Prostate gland (tissue), 2 donors: Measurements from ENCODE around the gene NR2F1. TPM values are rescaled to one million over a fixed set of nuclear protein-coding genes. Genes with fewer than 3 reads are reported as not detected.

Experiments used
- DNase-seq: peaks from one replicate; pipeline ENCODE4 v3.0.0-alpha.2; 2019; ENCODE audit warnings: low spot score
- H3K27ac ChIP-seq, 2 donors: fragments of 200-600 bp; sonication (generic); 2 replicates each; pipeline ENCODE4 v1.5.1; 2017 to 2019
- H3K27me3 ChIP-seq: fragments of 200-600 bp; sonication (generic); replicated peaks from 2 replicates; pipeline ENCODE4 v1.5.1; 2019; ENCODE audit not compliant: insufficient read depth
- H3K36me3 ChIP-seq, 2 donors: fragments of 200-600 bp; sonication (generic); 1 replicate in 1 of 2; 2 replicates in 1 of 2; pipeline versions ENCODE4 v1.5.1 to v1.8.1; 2017 to 2019
- H3K4me1 ChIP-seq: fragments of 200-600 bp; sonication (generic); replicated peaks from 2 replicates; pipeline ENCODE4 v1.5.1; 2019
- H3K4me3 ChIP-seq, 2 donors: fragments of 200-600 bp; sonication (generic); 2 replicates each; pipeline ENCODE4 v1.5.1; 2017 to 2019
- H3K9me3 ChIP-seq: fragments of 200-600 bp; sonication (generic); 2 replicates; pipeline ENCODE4 v1.5.1; 2017
- POLR2A ChIP-seq: fragments of 450-650 bp; IDR thresholded peaks from one replicate; pipeline ENCODE4 v1.6.1; 2016; ENCODE audit warnings: antibody characterized with exemption, mild to moderate bottlenecking
- POLR2AphosphoS5 ChIP-seq: sonication (generic); formaldehyde crosslinking; IDR thresholded peaks from one replicate; pipeline ENCODE4 v1.6.1; 2017; ENCODE audit warnings: antibody characterized with exemption
- WGBS: methylation state at CpG from one replicate; pipeline ENCODE4 v1.1.5; 2018; 5-methylcytosine and 5-hydroxymethylcytosine counted together
- intact Hi-C: fragments of 100-400 bp; cut with DNase I; formaldehyde crosslinking; loops from one replicate; pipeline ENCODE4 v1.14.2; 2022
- total RNA-seq, 2 donors: library from RNA; depleted of rRNA; stranded (reverse); fragments of >200 nt; gene quantifications; one replicate each; pipeline ENCODE4 v1.1.0, GENCODE V29; 2016
- TF ChIP-seq, protein P1 (sequence below), 4 experiments: fragments of 200-600 bp in 2 of 4; fragments of 450-650 bp in 2 of 4; sonication (generic) in 2 of 4; IDR thresholded peaks; 1 replicate in 3 of 4; 2 replicates in 1 of 4; pipeline ENCODE4 v1.5.1; 2016 to 2019; ENCODE audit warnings: antibody characterized with exemption in 4 of 4, mild to moderate bottlenecking in 2 of 4, moderate library complexity in 2 of 4

NR2F1 gene
- total RNA-seq, 2 donors from 2014 or later, result 14.9 to 49.3 TPM

DNA sequence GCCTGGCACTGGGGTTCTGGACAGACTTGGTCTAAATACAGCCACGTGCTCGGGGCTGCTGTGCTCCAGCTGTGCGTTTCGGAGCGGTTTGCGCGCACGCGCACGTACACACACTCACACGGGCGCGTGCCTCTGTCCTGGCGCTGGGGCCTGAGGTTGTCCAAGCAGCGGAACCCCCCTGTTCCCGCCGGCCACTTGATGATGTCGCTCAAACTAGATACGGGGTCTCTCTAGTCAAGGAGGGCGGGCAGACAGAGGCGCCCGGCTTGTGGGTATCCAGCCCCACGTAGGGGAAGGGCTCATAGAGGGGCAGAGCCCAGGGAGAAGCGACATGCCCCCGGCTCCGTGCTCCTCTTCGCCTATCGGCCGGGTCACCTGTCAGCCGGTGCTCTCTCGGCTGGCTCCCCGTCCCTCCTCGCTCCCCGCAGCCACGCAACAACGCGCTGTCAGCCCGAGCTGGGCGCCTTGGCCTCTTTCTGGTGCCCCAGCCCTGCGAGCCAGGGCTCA is 10.9 kb upstream of the NR2F1 start:
- Histone ChIP-seq H3K4me3 (peak overlapping the region; percentile 9 to 14), H3K9me3 (no peaks in the 10 kb centered on the region), H3K4me1 (peaks cover 3% of the 10 kb centered on the region), H3K27ac (peak overlapping the region; percentile 69 to 81), H3K27me3 (peaks cover 16% of the 10 kb centered on the region), H3K36me3 (no peaks in the 10 kb centered on the region)
- DNase-seq, result no peak
- intact Hi-C loops, result loop anchor here (10.0 kb wide), 2 partner anchors 147 to 1123 kb away; no protein-coding TSS in a partner anchor
- TF ChIP-seq POLR2A, result no peak
- TF ChIP-seq, protein P1, sequence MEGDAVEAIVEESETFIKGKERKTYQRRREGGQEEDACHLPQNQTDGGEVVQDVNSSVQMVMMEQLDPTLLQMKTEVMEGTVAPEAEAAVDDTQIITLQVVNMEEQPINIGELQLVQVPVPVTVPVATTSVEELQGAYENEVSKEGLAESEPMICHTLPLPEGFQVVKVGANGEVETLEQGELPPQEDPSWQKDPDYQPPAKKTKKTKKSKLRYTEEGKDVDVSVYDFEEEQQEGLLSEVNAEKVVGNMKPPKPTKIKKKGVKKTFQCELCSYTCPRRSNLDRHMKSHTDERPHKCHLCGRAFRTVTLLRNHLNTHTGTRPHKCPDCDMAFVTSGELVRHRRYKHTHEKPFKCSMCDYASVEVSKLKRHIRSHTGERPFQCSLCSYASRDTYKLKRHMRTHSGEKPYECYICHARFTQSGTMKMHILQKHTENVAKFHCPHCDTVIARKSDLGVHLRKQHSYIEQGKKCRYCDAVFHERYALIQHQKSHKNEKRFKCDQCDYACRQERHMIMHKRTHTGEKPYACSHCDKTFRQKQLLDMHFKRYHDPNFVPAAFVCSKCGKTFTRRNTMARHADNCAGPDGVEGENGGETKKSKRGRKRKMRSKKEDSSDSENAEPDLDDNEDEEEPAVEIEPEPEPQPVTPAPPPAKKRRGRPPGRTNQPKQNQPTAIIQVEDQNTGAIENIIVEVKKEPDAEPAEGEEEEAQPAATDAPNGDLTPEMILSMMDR (IDR thresholded peaks at IDR 0.05), result no peak
- TF ChIP-seq POLR2AphosphoS5, result no peak
- 8% methylated on average over 34 of the region's 40 CpGs for WGBS

DNA sequence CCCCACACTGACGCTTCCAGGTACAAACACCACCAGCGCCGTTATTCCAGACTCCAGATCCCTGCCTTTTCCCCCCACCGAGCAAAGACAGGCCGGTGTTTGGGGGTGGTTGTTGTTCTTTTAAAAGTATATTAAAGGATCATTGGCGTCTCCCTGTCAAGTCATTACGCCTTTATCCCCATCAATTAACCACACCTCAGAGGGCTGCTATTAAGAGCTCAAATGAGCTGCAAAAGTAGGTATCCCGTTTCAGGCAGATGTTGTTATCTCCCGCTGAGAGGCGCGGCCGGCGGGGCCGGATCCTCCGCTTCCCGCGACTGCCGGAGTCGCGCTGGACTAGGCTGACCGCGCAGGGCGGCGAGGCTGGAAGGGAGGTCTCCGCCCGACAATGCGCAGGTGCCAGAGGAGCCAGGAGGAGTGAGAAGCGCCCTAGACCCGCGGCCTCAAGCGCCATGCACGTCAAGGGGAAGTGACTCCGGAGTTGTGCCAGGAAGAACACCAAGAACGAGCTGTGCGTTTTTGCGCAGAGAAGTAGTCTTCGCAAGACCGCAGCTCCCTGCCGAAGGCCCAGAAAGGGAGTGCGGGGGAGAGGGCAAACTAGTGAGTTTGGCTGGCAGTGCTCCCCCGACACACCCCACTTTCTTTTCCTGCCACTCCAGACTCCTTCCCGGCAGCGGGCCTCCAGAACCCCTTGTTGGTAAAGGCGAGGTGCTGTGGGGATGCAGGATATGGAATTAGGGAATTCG is 10.2 kb upstream of the NR2F1 start:
- peak overlapping the region; percentile 9 to 14 for H3K4me3 ChIP-seq
- intact Hi-C loops, result loop anchor here (10.0 kb wide), 2 partner anchors 148 to 1122 kb away; no protein-coding TSS in a partner anchor
- H3K27ac ChIP-seq, result peak overlapping the region; percentile 69 to 81
- no peaks in the 10 kb centered on the region for H3K36me3 ChIP-seq
- no peak for DNase-seq
- H3K4me1 ChIP-seq, result peaks cover 3% of the 10 kb centered on the region
- no peak for TF ChIP-seq POLR2AphosphoS5
- no peak for TF ChIP-seq POLR2A
- TF ChIP-seq, protein P1 (IDR thresholded peaks at IDR 0.05), result no peak
- H3K27me3 ChIP-seq, result peaks cover 16% of the 10 kb centered on the region
- 9% methylated on average over 45 of the region's 45 CpGs for WGBS
- H3K9me3 ChIP-seq, result no peaks in the 10 kb centered on the region

DNA sequence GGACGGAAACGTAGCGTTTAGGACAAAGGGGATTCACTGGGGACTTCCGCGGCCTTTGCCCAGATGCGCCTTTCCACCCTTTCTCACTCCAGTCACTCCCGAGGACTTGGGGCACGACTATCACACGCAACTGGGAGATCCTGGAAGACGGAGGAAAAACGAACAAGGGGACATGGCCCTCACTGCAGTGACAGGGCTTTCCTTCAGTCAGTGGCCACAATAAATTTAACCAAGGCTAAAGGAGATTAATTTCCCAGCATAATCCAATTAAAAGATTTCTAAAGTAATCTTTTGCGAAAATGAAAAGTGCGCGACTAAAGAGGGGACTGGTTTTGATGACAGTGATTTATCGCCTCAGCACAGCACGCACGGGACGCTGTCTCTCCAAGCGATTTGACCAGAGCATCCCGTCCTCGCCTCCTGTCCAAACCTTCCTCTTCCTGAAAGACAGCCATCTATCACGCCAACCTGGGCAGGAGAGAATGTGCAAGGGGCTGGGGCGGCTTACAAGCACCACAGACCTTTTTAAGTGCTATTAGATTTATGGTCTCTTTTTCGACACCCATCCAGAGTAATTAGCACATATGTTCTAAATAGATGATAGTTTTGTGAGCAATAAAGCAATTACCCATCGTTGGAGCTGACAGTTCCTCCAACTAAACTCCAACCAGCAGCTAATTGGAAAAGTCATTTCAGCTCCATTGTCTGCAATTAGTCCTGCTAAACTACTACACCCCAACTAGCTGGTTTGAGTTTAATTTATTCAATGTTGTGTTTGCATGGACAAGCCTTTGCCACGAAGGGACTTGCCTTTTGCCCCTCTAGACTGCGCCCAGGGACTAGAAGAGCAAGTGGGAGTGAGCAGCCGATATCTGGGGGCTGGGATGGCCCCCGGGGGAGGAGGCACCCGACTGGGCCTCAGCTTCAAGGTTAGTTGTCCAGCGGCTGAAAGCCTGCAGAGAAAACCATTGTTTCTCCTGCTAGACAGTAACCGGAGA is 9.4 kb upstream of the NR2F1 start:
- Histone ChIP-seq H3K27me3 (peaks cover 16% of the 10 kb centered on the region), H3K4me3 (peak overlapping the region; percentile 9 to 14), H3K4me1 (peaks cover 3% of the 10 kb centered on the region), H3K9me3 (no peaks in the 10 kb centered on the region), H3K27ac (peak overlapping the region; percentile 69 to 81), H3K36me3 (no peaks in the 10 kb centered on the region)
- TF ChIP-seq, protein P1 (IDR thresholded peaks at IDR 0.05), result no peak
- TF ChIP-seq POLR2A, result no peak
- TF ChIP-seq POLR2AphosphoS5, result no peak
- intact Hi-C loops, result loop anchor here (10.0 kb wide), 2 partner anchors 149 to 1121 kb away; no protein-coding TSS in a partner anchor
- DNase-seq, result no peak
- 31% methylated on average over 32 of the region's 32 CpGs for WGBS

DNA sequence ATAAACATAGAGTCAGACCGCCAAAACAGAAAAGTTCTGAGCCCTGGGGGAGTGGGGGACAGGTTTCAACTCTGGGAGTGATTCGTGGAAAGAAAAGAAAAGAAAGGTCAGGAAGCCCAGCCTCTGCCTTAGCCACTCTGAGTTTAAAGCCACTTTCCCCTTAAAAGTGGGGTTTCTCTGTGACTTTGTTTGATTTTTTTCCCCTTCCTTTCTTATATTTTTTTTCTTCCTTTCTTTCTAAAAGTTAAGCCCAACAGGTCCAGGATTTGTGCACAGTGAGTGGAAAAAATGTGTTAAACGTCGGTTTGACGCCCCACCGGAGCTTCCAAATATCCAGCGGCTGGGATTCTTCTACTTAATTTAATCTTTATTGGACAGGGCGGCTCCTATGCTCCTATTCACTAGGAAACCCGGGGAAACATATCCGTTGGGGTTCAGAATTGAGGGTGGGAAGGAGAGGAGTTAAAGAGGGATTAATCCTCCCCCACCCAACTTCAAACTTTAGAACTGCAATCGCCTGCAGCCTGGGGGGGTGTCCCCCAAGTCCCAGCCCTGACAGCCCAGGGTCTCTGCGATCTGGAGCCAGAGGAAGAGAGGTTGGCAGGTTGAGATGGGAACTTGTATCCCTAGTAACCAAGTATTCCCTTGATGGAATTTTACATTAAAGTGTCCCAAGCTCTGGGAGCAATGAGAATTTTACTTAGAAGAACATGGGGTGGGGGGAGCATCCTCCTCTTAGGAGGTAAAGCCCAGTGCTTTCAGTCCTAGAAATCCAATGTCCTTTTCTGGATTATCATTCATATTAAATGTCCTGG is 8.3 kb upstream of the NR2F1 start:
- DNase-seq, result no peak
- Histone ChIP-seq H3K4me1 (peaks cover 3% of the 10 kb centered on the region), H3K36me3 (no peaks in the 10 kb centered on the region), H3K9me3 (no peaks in the 10 kb centered on the region), H3K27me3 (peaks cover 16% of the 10 kb centered on the region), H3K27ac (peak overlapping the region; percentile 69 to 81), H3K4me3 (no peak overlapping the region)
- intact Hi-C loops, result loop anchor here (5.0 to 10.0 kb wide), 3 partner anchors 150 to 1120 kb away; no protein-coding TSS in a partner anchor
- TF ChIP-seq, protein P1 (IDR thresholded peaks at IDR 0.05), result no peak
- no peak for TF ChIP-seq POLR2A
- TF ChIP-seq POLR2AphosphoS5, result no peak
- 36% methylated on average over 12 of the region's 12 CpGs for WGBS
